H1 (cell line): ENCODE data around the gene ABHD8. TPM values are rescaled to one million over a fixed set of nuclear protein-coding genes. Genes with fewer than 3 reads are reported as not detected.
A peak's percentile ranks its signal among the peaks of the same experiment; 100 is the strongest.

ENCODE experiments used
- BACH1 ChIP-seq: IDR thresholded peaks from 2 replicates; pipeline ENCODE4 v1.6.1; 2012; ENCODE audit warnings: low read length, improper control_type of control experiment
- BRCA1 ChIP-seq: IDR thresholded peaks from 2 replicates; pipeline ENCODE4 v1.6.1; 2012; ENCODE audit warnings: low read depth, low read length, improper control_type of control experiment
- CEBPB ChIP-seq: IDR thresholded peaks from 2 replicates; pipeline ENCODE4 v1.6.1; 2012; ENCODE audit warnings: low read depth, low read length
- EP300 ChIP-seq, 2 experiments: IDR thresholded peaks; 1 replicate in 1 of 2; 2 replicates in 1 of 2; pipeline ENCODE4 v1.6.1; 2011 to 2012; ENCODE audit warnings: low read depth in 2 of 2, low read length in 2 of 2, mild to moderate bottlenecking in 2 of 2, borderline replicate concordance in 1 of 2, inconsistent platforms in 1 of 2, moderate library complexity in 1 of 2
- FOSL1 ChIP-seq: IDR thresholded peaks from 2 replicates; pipeline ENCODE4 v1.6.1; 2011; ENCODE audit warnings: mild to moderate bottlenecking, low read depth, low read length, moderate library complexity; ENCODE audit not compliant: insufficient read depth
- GTF2F1 ChIP-seq: IDR thresholded peaks from 2 replicates; pipeline ENCODE4 v1.6.1; 2012; ENCODE audit warnings: low read depth, low read length, improper control_type of control experiment, borderline replicate concordance
- HDAC2 ChIP-seq, 2 experiments: fragments of 300-600 bp in 1 of 2; sonication (generic) in 1 of 2; IDR thresholded peaks; 2 replicates each; pipeline ENCODE4 v1.6.1; 2011 to 2012; ENCODE audit warnings: low read depth in 2 of 2, low read length in 2 of 2, mild to moderate bottlenecking in 2 of 2, moderate library complexity in 2 of 2, borderline replicate concordance in 1 of 2, inconsistent platforms in 1 of 2
- JUN ChIP-seq: IDR thresholded peaks from 2 replicates; pipeline ENCODE4 v1.6.1; 2011; ENCODE audit warnings: low read depth, mild to moderate bottlenecking, improper control_type of control experiment, low read length
- NANOG ChIP-seq: IDR thresholded peaks from 2 replicates; pipeline ENCODE4 v1.6.1; 2011; ENCODE audit warnings: low read length, low read depth, mild to moderate bottlenecking, inconsistent platforms; ENCODE audit not compliant: insufficient read depth, poor library complexity, severe bottlenecking
- POLR2AphosphoS5 ChIP-seq: IDR thresholded peaks from 2 replicates; pipeline ENCODE4 v1.6.1; 2011; ENCODE audit warnings: low read depth, low read length
- RNF2 ChIP-seq: fragments of 200-900, 300-1000 bp; sonication (generic); IDR thresholded peaks from 2 replicates; pipeline ENCODE4 v1.7.1; 2016; ENCODE audit warnings: borderline replicate concordance, low read depth, mild to moderate bottlenecking, antibody characterized with exemption, low read length; ENCODE audit not compliant: poor library complexity, severe bottlenecking; ENCODE audit errors: missing control alignments
- SIN3A ChIP-seq, 2 experiments: IDR thresholded peaks in 1 of 2; conservative IDR thresholded peaks in 1 of 2; 2 replicates each; pipeline ENCODE4 v1.6.1; 2011 to 2012; ENCODE audit warnings: low read length in 2 of 2, improper control_type of control experiment in 1 of 2, low read depth in 1 of 2, mild to moderate bottlenecking in 1 of 2
- SIX5 ChIP-seq: IDR thresholded peaks from 2 replicates; pipeline ENCODE4 v1.6.1; 2011; ENCODE audit warnings: mild to moderate bottlenecking, low read depth, low read length
- SUZ12 ChIP-seq: fragments of 200-600 bp; sonication (generic); IDR thresholded peaks from 2 replicates; pipeline ENCODE4 v1.6.1; 2012; ENCODE audit warnings: mild to moderate bottlenecking, inconsistent platforms, low read length, moderate library complexity, mixed read lengths
- TAF7 ChIP-seq: optimal IDR thresholded peaks from 2 replicates; pipeline ENCODE3; 2011; ENCODE audit warnings: low read depth, mild to moderate bottlenecking, inconsistent platforms, low read length, moderate library complexity, borderline replicate concordance
- TBP ChIP-seq: IDR thresholded peaks from 2 replicates; pipeline ENCODE4 v1.6.1; 2011; ENCODE audit warnings: low read depth, low read length, improper control_type of control experiment
- YY1 ChIP-seq: IDR thresholded peaks from 2 replicates; pipeline ENCODE4 v1.6.1; 2011; ENCODE audit warnings: low read depth, mild to moderate bottlenecking, low read length
- ZNF274 ChIP-seq: IDR thresholded peaks from 2 replicates; pipeline ENCODE4 v1.7.0; 2012; ENCODE audit warnings: low read length, borderline replicate concordance; ENCODE audit errors: extremely low read depth
- polyA plus RNA-seq, 7 experiments: library from polyadenylated mRNA; depleted of rRNA in 3 of 7; stranded (reverse) in 5 of 7; unstranded in 2 of 7; fragments of >200 nt in 5 of 7; fragments of 200-250 nt in 2 of 7; gene quantifications; 1 replicate in 5 of 7; 2 replicates in 1 of 7; 4 replicates in 1 of 7; pipeline versions ENCODE4 v1.2.1 to v1.2.3, GENCODE V29; 2011 to 2013; ENCODE audit warnings: missing spikeins in 2 of 7, mixed read lengths in 2 of 7
- total RNA-seq: library from RNA; stranded (reverse); fragmentation: NEBNext Ultra II Directional; extraction: Animal tissue kit (Norgen Biotek cat#: 25700); gene quantifications from 2 replicates; pipeline ENCODE4 v1.2.1, GENCODE V29; 2021
- TF ChIP-seq, protein P1 (sequence below): IDR thresholded peaks from 2 replicates; pipeline ENCODE4 v1.6.1; 2012; ENCODE audit warnings: inconsistent platforms

Gene ABHD8
- total and polyA plus RNA-seq, 2 of the 8 experiments (the other 6 are each of a cell fraction or from before 2014, with no cell fraction given): 11.3 to 18.7 TPM

- TF ChIP-seq FOSL1: no peak
- TF ChIP-seq, protein P1, sequence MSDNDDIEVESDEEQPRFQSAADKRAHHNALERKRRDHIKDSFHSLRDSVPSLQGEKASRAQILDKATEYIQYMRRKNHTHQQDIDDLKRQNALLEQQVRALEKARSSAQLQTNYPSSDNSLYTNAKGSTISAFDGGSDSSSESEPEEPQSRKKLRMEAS: peak; percentile 97
- peak in 1 of 2 experiments; percentile 54; a peak in 1 of 4 replicates for TF ChIP-seq HDAC2 (IDR thresholded peaks at IDR 0.05; ENCODE audit: borderline replicate concordance in 1 of 2, low read depth in 2 of 2, low read length in 2 of 2)
- TF ChIP-seq TBP: no peak
- peak in 1 of 2 experiments; percentile 50; a peak in 1 of 4 replicates for TF ChIP-seq SIN3A (conservative IDR thresholded peaks at IDR 0.05 in 1 of 2, IDR thresholded peaks at IDR 0.05 in 1 of 2; ENCODE audit: low read depth in 1 of 2, low read length in 2 of 2)
- no peak for TF ChIP-seq TAF7
- no peak for TF ChIP-seq ZNF274
- no peak for TF ChIP-seq GTF2F1
- TF ChIP-seq YY1: peak; percentile 37; the same call in 1 of the 2 replicates
- TF ChIP-seq EP300 (IDR thresholded peaks at IDR 0.05; ENCODE audit: borderline replicate concordance in 1 of 2, low read depth in 2 of 2, low read length in 2 of 2): no peak
- no peak for TF ChIP-seq NANOG
- TF ChIP-seq JUN: no peak
- no peak for TF ChIP-seq CEBPB
- no peak for TF ChIP-seq RNF2
- TF ChIP-seq BACH1: no peak
- TF ChIP-seq SIX5: no peak
- TF ChIP-seq BRCA1: no peak
- TF ChIP-seq POLR2AphosphoS5: no peak
- no peak for TF ChIP-seq SUZ12
Measured at GRCh38 chr19:17282488-17283125, 20.6 kb downstream of the ABHD8 start (continued).
